Endothelial cell of umbilical vein (primary cell): ENCODE measurements around the gene CNDP2. TPM values are rescaled to one million over a fixed set of nuclear protein-coding genes. Genes with fewer than 3 reads are reported as not detected.

Experiments used
- BruUV-seq: library from RNA; stranded (reverse); fragments of 400-500 nt; replicated peaks from 2 replicates; lab custom pipeline; 2021; lab: Mats Ljungman, UMichigan
- CTCF ChIA-PET: fragments of 300-600, 350-600 bp; sonication (Branson Sonifier 250); formaldehyde crosslinking; loops from one replicate; lab custom pipeline; 2021; ENCODE audit warnings: antibody characterized with exemption, inconsistent platforms; lab: Charles Lee
- POLR2A ChIA-PET: fragments of 300-600, 350-600 bp; sonication (Branson Sonifier 250); formaldehyde crosslinking; loops from one replicate; lab custom pipeline; 2021; ENCODE audit warnings: antibody characterized with exemption, inconsistent platforms; lab: Charles Lee
- DNase-seq: peaks from one replicate; pipeline ENCODE4 v3.0.0-alpha.2; 2011; ENCODE audit warnings: low read depth, low spot score
- FAIRE-seq: peaks from 2 replicates; lab custom pipeline; 2011; peaks lifted over from hg19 to GRCh38; lab: Jason Lieb, UNC
- H2AFZ ChIP-seq: 2 replicates; pipeline ENCODE4 v1.6.0; 2012; ENCODE audit warnings: low read depth, low read length, control low read depth, inconsistent platforms
- H3K27ac ChIP-seq: 2 replicates; pipeline ENCODE4 v1.5.1; 2011; ENCODE audit warnings: low read depth, mild to moderate bottlenecking, control low read depth, low read length, moderate library complexity; ENCODE audit not compliant: insufficient read depth
- H3K27me3 ChIP-seq, 2 experiments: 2 replicates each; pipeline versions ENCODE4 v1.6.0 to v1.6.1; 2011; ENCODE audit warnings: low read length in 2 of 2, mixed read lengths in 1 of 2; ENCODE audit not compliant: control insufficient read depth in 2 of 2, insufficient read depth in 2 of 2
- H3K36me3 ChIP-seq, 2 experiments: 2 replicates in 1 of 2; 3 replicates in 1 of 2; pipeline ENCODE4 v1.5.1; 2011; ENCODE audit warnings: low read length in 2 of 2, mild to moderate bottlenecking in 1 of 2, moderate library complexity in 1 of 2; ENCODE audit not compliant: control insufficient read depth in 2 of 2, insufficient read depth in 2 of 2; ENCODE audit errors: extremely low read depth in 1 of 2
- H3K4me1 ChIP-seq: 3 replicates; pipeline ENCODE4 v1.5.1; 2011; ENCODE audit warnings: mild to moderate bottlenecking, low read length; ENCODE audit not compliant: control insufficient read depth, insufficient read depth; ENCODE audit errors: extremely low read depth
- H3K4me2 ChIP-seq: 2 replicates; pipeline ENCODE4 v1.6.1; 2011; ENCODE audit warnings: low read length, control low read depth, mixed read lengths; ENCODE audit not compliant: insufficient read depth
- H3K4me3 ChIP-seq, 3 experiments: fragments of 200-600 bp in 1 of 3; sonication (generic), shearing (Covaris generic) in 1 of 3; replicated peaks in 1 of 3; 2 replicates each; pipeline ENCODE4 v1.5.1; 2011 to 2016; ENCODE audit warnings: control low read depth in 3 of 3, low read length in 3 of 3, mild to moderate bottlenecking in 2 of 3, inconsistent platforms in 1 of 3, low read depth in 1 of 3, moderate library complexity in 1 of 3; ENCODE audit not compliant: insufficient read depth in 1 of 3
- H3K79me2 ChIP-seq: 2 replicates; pipeline ENCODE4 v1.6.0; 2012; ENCODE audit warnings: low read length, inconsistent platforms; ENCODE audit not compliant: control insufficient read depth, insufficient read depth
- H3K9ac ChIP-seq: replicated peaks from 2 replicates; pipeline ENCODE3; 2011; ENCODE audit warnings: low read length, control low read depth; ENCODE audit not compliant: insufficient read depth; ENCODE audit errors: extremely low read depth
- H3K9me1 ChIP-seq: replicated peaks from 3 replicates; pipeline ENCODE4 v1.6.0; 2011; ENCODE audit warnings: mild to moderate bottlenecking, low read length; ENCODE audit not compliant: control insufficient read depth, insufficient read depth; ENCODE audit errors: extremely low read depth
- H3K9me3 ChIP-seq: replicated peaks from 2 replicates; pipeline ENCODE4 v1.5.1; 2012; ENCODE audit warnings: low read length, inconsistent platforms; ENCODE audit not compliant: control insufficient read depth, insufficient read depth
- H4K20me1 ChIP-seq: replicated peaks from 2 replicates; pipeline ENCODE3; 2011; ENCODE audit warnings: mild to moderate bottlenecking, low read length; ENCODE audit not compliant: control insufficient read depth, insufficient read depth; ENCODE audit errors: extremely low read depth
- CTCF ChIP-seq, 2 donors: IDR thresholded peaks; 1 replicate in 1 of 2; 2 replicates in 1 of 2; pipeline ENCODE4 v1.5.1; 2011; ENCODE audit warnings: low read length in 2 of 2, mild to moderate bottlenecking in 2 of 2, moderate library complexity in 2 of 2, control low read depth in 1 of 2, inconsistent platforms in 1 of 2, low read depth in 1 of 2; ENCODE audit not compliant: insufficient read depth in 1 of 2; ENCODE audit errors: extremely low read depth in 1 of 2
- EZH2 ChIP-seq: IDR thresholded peaks from 2 replicates; pipeline ENCODE4 v1.6.1; 2012; ENCODE audit warnings: borderline replicate concordance, low read depth, mild to moderate bottlenecking, moderate library complexity, low read length, inconsistent platforms; ENCODE audit not compliant: severe bottlenecking
- FOS ChIP-seq: IDR thresholded peaks from 2 replicates; pipeline ENCODE4 v1.6.1; 2011; ENCODE audit warnings: mild to moderate bottlenecking, low read length, moderate library complexity, borderline replicate concordance; ENCODE audit not compliant: insufficient read depth
- GATA2 ChIP-seq: IDR thresholded peaks from 2 replicates; pipeline ENCODE4 v1.7.0; 2011; ENCODE audit warnings: low read depth, mild to moderate bottlenecking, moderate library complexity, mixed read lengths, low read length; ENCODE audit not compliant: insufficient read length, insufficient read depth
- JUN ChIP-seq: IDR thresholded peaks from 2 replicates; pipeline ENCODE4 v1.6.1; 2011; ENCODE audit warnings: borderline replicate concordance, low read depth; ENCODE audit not compliant: insufficient read length, insufficient read depth
- MYC ChIP-seq: IDR thresholded peaks from one replicate; pipeline ENCODE4 v1.6.1; 2011; ENCODE audit warnings: mild to moderate bottlenecking, low read depth, low read length
- POLR2A ChIP-seq: IDR thresholded peaks from 2 replicates; pipeline ENCODE4 v1.6.1; 2012; ENCODE audit warnings: low read depth, mild to moderate bottlenecking, control low read depth, low read length
- POLR2AphosphoS5 ChIP-seq: IDR thresholded peaks from 2 replicates; pipeline ENCODE4 v1.6.1; 2012; ENCODE audit warnings: low read depth, mild to moderate bottlenecking, control low read depth, low read length, moderate library complexity; ENCODE audit not compliant: insufficient read depth
- dilution Hi-C: fragments of 300-500 bp; cut with MboI; formaldehyde crosslinking; loops from one replicate; pipeline ENCODE4 v1.15.0; 2019; ENCODE audit warnings: low sequenced_read_pairs; ENCODE audit not compliant: extremely low pct_ligation_motif_present
- intact Hi-C: fragments of 100-400 bp; cut with micrococcal nuclease; formaldehyde crosslinking; loops from one replicate; pipeline ENCODE4 v1.10.0; 2022
- polyA plus RNA-seq, 4 experiments: library from polyadenylated mRNA; depleted of rRNA in 3 of 4; stranded (reverse) in 3 of 4; unstranded in 1 of 4; fragments of >200 nt; gene quantifications; 2 replicates each; pipeline versions ENCODE4 v1.2.1 to v1.2.3, GENCODE V29; 2011 to 2012; ENCODE audit warnings: missing spikeins in 1 of 4
- total RNA-seq: library from RNA; stranded (reverse); gene quantifications from 2 replicates; pipeline ENCODE4 v1.2.3, GENCODE V29; 2021
- TF ChIP-seq, protein P1 (sequence below): IDR thresholded peaks from 2 replicates; pipeline ENCODE4 v1.6.1; 2011; ENCODE audit not compliant: insufficient read depth, insufficient read length

CNDP2 gene
- total and polyA plus RNA-seq, 2 donors (not counting 3 experiments of a cell fraction or from before 2014, with no cell fraction given) = 52.9 to 123 TPM

DNA sequence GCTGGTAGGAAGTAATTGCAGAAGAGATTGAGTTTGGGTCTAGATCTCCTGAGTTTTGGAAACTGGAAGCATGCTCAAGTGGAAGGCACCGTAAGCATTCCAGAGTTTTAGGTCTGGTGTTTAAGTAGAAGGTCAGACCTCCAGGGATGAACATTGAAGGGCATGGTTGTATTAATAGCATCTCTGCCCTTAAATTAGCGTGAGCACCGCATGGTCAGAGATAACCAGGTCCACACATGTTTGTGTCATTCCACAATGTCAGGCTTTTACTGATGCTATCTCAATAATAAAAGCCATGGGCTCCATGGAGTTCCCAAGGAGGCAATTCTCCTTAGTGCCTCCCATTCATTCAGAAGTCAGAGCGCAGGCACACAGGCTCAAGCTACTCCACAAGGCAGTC, 73.2 kb downstream of the CNDP2 start:
- dilution Hi-C loops = no loop called here
- Histone ChIP-seq H4K20me1 (no peaks in the 10 kb centered on the region), H2AFZ (no peak overlapping the region), H3K27ac (no peak overlapping the region), H3K27me3 (no peaks in the 10 kb centered on the region), H3K9ac (no peak overlapping the region), H3K4me3 (no peak overlapping the region), H3K9me1 (no peaks in the 10 kb centered on the region), H3K79me2 (no peaks in the 10 kb centered on the region), H3K36me3 (no peaks in the 10 kb centered on the region), H3K4me2 (no peak overlapping the region), H3K9me3 (no peaks in the 10 kb centered on the region), H3K4me1 (no peaks in the 10 kb centered on the region)
- intact Hi-C loops = no loop called here
- FAIRE-seq (no peak), DNase-seq (no peak)
- CTCF ChIA-PET = interaction anchor here (2.9 kb wide), 1 partner anchor 17 kb away, joined by 10 read pairs; no protein-coding TSS in a partner anchor
- POLR2A ChIA-PET = no interaction called here
- no TSS peak for BruUV-seq
- TF ChIP-seq GATA2 (no peak), POLR2A (no peak), EZH2 (no peak), POLR2AphosphoS5 (no peak), JUN (no peak), MYC (no peak), FOS (no peak), CTCF (IDR thresholded peaks at IDR 0.05; ENCODE audit: extremely low read depth in 1 of 2, insufficient read depth in 1 of 2, low read depth in 1 of 2, low read length in 2 of 2) (no peak)
- TF ChIP-seq, protein P1, sequence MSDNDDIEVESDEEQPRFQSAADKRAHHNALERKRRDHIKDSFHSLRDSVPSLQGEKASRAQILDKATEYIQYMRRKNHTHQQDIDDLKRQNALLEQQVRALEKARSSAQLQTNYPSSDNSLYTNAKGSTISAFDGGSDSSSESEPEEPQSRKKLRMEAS = no peak
